ENCODE data around the gene RGS6.

GRCh38 chr14:72352012-72352411 lies 419.8 kb downstream of the RGS6 start:
- TF ChIP-seq CTCF (IDR thresholded peaks at IDR 0.05) (no peak), POLR2A (IDR thresholded peaks at IDR 0.05) (no peak)
